Panc1 (cell line): ENCODE results near the gene TYW1B. TPM values are rescaled to one million over a fixed set of nuclear protein-coding genes. Genes with fewer than 3 reads are reported as not detected.
"Not testable (repeated sequence)": the region's sequence is repeated elsewhere in the genome, so short reads cannot be mapped to it uniquely, and the experiment has no call there.

Source experiments
- ATAC-seq: fragments of 200-7000 bp; cut with Tn5 transposase; 2 replicates; pipeline ENCODE4 v1.9.1; 2020; ENCODE audit warnings: mild to moderate bottlenecking, moderate library complexity
- BruUV-seq: library from RNA; stranded (reverse); fragments of 400-500 nt; replicated peaks from 2 replicates; lab custom pipeline; 2021; lab: Mats Ljungman, UMichigan
- CTCF ChIA-PET: fragments of 300-600 bp; sonication (Branson Sonifier 250); formaldehyde crosslinking; loops from one replicate; lab custom pipeline; 2022; ENCODE audit warnings: antibody characterized with exemption; lab: Charles Lee
- POLR2A ChIA-PET: fragments of 300-600 bp; sonication (Branson Sonifier 250); formaldehyde crosslinking; loops from one replicate; lab custom pipeline; 2022; ENCODE audit warnings: antibody characterized with exemption; lab: Charles Lee
- DNase-seq: peaks from one replicate; pipeline ENCODE4 v3.0.0-alpha.2; 2010; ENCODE audit warnings: low read depth, low spot score
- H3K27ac ChIP-seq: 2 replicates; pipeline ENCODE4 v1.5.1; 2011; ENCODE audit warnings: mild to moderate bottlenecking, low read length, inconsistent platforms
- H3K27me3 ChIP-seq: fragments of 200-500 bp; sonication (Bioruptor generic); 2 replicates; pipeline ENCODE4 v1.6.0; 2014; ENCODE audit warnings: low read length, inconsistent platforms; ENCODE audit not compliant: control insufficient read depth, insufficient read depth
- H3K36me3 ChIP-seq: fragments of 200-500 bp; sonication (Bioruptor generic); 2 replicates; pipeline ENCODE4 v1.5.1; 2014; ENCODE audit warnings: inconsistent platforms, mild to moderate bottlenecking, low read length, moderate library complexity; ENCODE audit not compliant: control insufficient read depth, insufficient read depth
- H3K4me1 ChIP-seq: 2 replicates; pipeline ENCODE4 v1.5.1; 2011; ENCODE audit warnings: inconsistent platforms, mild to moderate bottlenecking, low read length, moderate library complexity; ENCODE audit not compliant: control insufficient read depth, insufficient read depth
- H3K4me3 ChIP-seq, 2 experiments: 2 replicates each; pipeline ENCODE4 v1.5.1; 2011 to 2012; ENCODE audit warnings: low read depth in 2 of 2, low read length in 2 of 2, mild to moderate bottlenecking in 2 of 2, inconsistent platforms in 1 of 2, moderate library complexity in 1 of 2
- H3K9me3 ChIP-seq: fragments of 200-500 bp; sonication (Bioruptor generic); 2 replicates; pipeline ENCODE4 v1.5.1; 2014; ENCODE audit warnings: low read depth, mild to moderate bottlenecking, inconsistent platforms, low read length, moderate library complexity; ENCODE audit not compliant: control insufficient read depth, insufficient read depth
- POLR2AphosphoS5 ChIP-seq: IDR thresholded peaks from 2 replicates; pipeline ENCODE4 v1.6.1; 2012; ENCODE audit warnings: mild to moderate bottlenecking, low read depth, low read length, moderate library complexity
- SIN3A ChIP-seq: IDR thresholded peaks from 2 replicates; pipeline ENCODE4 v1.6.1; 2012; ENCODE audit warnings: low read depth, mild to moderate bottlenecking, low read length, moderate library complexity, borderline replicate concordance; ENCODE audit not compliant: insufficient read depth
- TCF7L2 ChIP-seq: IDR thresholded peaks from 2 replicates; pipeline ENCODE4 v1.6.1; 2011; ENCODE audit warnings: mild to moderate bottlenecking, low read depth, low read length, inconsistent platforms
- in situ Hi-C: cut with HindIII; loops from 2 replicates; pipeline ENCODE4 v1.10.0; 2016; ENCODE audit warnings: low sequenced_read_pairs, low pct_unique_long_range_greater_than_20kb
- intact Hi-C: fragments of 100-400 bp; cut with micrococcal nuclease; formaldehyde crosslinking; loops from one replicate; pipeline ENCODE4 v1.10.0; 2022; ENCODE audit not compliant: unreplicated experiment
- total RNA-seq: library from RNA; stranded (reverse); gene quantifications from one replicate; pipeline ENCODE4 v1.2.1, GENCODE V29; 2021; ENCODE audit not compliant: unreplicated experiment
- TF ChIP-seq, protein P1 (sequence below): fragments of 450-650 bp; IDR thresholded peaks from 2 replicates; pipeline ENCODE4 v1.5.1; 2017; ENCODE audit warnings: mild to moderate bottlenecking
- TF ChIP-seq, protein P2 (sequence below), 2 experiments: IDR thresholded peaks; 2 replicates each; pipeline ENCODE4 v1.6.1; 2011 to 2012; ENCODE audit warnings: low read depth in 2 of 2, control low read depth in 1 of 2, low read length in 1 of 2, mild to moderate bottlenecking in 1 of 2, moderate library complexity in 1 of 2; ENCODE audit not compliant: insufficient read depth in 1 of 2

Gene TYW1B
- total RNA-seq, 1 experiment from 2014 or later: 2.3 TPM

DNA sequence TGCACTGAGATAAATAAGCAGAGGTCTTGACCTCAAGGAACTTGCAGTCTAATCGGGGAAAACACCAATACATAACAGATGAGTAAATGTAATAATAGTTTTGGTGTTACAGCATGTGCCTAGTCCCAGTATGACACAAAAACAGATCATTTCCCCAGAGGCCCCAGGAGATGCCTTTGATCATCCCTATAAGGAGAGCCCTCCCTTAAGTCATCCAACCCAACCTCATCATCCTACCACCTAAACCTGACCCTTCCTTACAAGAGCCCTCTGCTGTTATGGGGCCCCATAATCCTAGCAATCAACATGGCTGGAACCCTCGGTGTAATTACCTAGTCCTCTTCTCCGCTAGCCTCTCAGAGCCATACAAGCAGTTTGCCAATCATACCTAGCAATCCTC lies 116.1 kb downstream of the TYW1B start:
- H3K27ac ChIP-seq, in situ Hi-C loops, H3K36me3 ChIP-seq, H3K4me3 ChIP-seq, H3K27me3 ChIP-seq, ATAC-seq, DNase-seq, intact Hi-C loops, POLR2A ChIA-PET, H3K9me3 ChIP-seq, BruUV-seq, H3K4me1 ChIP-seq, CTCF ChIA-PET: not testable (repeated sequence)

DNA sequence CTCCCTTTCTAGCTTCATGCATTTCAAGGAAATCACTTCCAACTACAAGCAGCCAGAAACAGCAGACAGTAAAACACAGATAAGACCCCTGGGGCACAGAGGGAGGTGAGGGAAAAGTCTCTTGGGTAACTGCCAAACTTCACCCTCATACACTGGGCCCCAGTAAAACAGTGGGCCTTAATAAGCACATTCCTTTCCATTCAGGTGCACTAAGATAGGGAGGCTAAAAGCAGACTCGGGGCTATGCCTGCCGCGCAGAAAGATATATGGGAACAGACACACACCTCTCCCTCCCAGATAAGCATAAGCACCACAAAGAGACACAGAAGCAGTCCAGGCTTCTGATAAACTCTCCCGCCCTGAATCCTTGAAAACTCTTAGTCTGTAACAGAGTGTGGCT lies 117.0 kb downstream of the TYW1B start:
- H3K36me3 ChIP-seq: no peaks in the 10 kb centered on the region
- no peaks in the 10 kb centered on the region for H3K9me3 ChIP-seq
- in situ Hi-C loops (no loop called here), intact Hi-C loops (no loop called here)
- no peak for TF ChIP-seq SIN3A
- TF ChIP-seq, protein P1, sequence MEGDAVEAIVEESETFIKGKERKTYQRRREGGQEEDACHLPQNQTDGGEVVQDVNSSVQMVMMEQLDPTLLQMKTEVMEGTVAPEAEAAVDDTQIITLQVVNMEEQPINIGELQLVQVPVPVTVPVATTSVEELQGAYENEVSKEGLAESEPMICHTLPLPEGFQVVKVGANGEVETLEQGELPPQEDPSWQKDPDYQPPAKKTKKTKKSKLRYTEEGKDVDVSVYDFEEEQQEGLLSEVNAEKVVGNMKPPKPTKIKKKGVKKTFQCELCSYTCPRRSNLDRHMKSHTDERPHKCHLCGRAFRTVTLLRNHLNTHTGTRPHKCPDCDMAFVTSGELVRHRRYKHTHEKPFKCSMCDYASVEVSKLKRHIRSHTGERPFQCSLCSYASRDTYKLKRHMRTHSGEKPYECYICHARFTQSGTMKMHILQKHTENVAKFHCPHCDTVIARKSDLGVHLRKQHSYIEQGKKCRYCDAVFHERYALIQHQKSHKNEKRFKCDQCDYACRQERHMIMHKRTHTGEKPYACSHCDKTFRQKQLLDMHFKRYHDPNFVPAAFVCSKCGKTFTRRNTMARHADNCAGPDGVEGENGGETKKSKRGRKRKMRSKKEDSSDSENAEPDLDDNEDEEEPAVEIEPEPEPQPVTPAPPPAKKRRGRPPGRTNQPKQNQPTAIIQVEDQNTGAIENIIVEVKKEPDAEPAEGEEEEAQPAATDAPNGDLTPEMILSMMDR: no peak
- no peak for TF ChIP-seq POLR2AphosphoS5
- TF ChIP-seq TCF7L2: no peak
- TF ChIP-seq, protein P2, sequence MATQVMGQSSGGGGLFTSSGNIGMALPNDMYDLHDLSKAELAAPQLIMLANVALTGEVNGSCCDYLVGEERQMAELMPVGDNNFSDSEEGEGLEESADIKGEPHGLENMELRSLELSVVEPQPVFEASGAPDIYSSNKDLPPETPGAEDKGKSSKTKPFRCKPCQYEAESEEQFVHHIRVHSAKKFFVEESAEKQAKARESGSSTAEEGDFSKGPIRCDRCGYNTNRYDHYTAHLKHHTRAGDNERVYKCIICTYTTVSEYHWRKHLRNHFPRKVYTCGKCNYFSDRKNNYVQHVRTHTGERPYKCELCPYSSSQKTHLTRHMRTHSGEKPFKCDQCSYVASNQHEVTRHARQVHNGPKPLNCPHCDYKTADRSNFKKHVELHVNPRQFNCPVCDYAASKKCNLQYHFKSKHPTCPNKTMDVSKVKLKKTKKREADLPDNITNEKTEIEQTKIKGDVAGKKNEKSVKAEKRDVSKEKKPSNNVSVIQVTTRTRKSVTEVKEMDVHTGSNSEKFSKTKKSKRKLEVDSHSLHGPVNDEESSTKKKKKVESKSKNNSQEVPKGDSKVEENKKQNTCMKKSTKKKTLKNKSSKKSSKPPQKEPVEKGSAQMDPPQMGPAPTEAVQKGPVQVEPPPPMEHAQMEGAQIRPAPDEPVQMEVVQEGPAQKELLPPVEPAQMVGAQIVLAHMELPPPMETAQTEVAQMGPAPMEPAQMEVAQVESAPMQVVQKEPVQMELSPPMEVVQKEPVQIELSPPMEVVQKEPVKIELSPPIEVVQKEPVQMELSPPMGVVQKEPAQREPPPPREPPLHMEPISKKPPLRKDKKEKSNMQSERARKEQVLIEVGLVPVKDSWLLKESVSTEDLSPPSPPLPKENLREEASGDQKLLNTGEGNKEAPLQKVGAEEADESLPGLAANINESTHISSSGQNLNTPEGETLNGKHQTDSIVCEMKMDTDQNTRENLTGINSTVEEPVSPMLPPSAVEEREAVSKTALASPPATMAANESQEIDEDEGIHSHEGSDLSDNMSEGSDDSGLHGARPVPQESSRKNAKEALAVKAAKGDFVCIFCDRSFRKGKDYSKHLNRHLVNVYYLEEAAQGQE (IDR thresholded peaks at IDR 0.05; ENCODE audit: insufficient read depth in 1 of 2, low read depth in 2 of 2, low read length in 1 of 2): no peak
- H3K27me3 ChIP-seq: no peaks in the 10 kb centered on the region
- ChIA-PET CTCF (no interaction called here), POLR2A (no interaction called here)
- no TSS peak for BruUV-seq
- no peak overlapping the region for H3K27ac ChIP-seq
- DNase-seq: no peak
- no peak overlapping the region for H3K4me3 ChIP-seq
- H3K4me1 ChIP-seq: no peaks in the 10 kb centered on the region
- ATAC-seq: no peak

DNA sequence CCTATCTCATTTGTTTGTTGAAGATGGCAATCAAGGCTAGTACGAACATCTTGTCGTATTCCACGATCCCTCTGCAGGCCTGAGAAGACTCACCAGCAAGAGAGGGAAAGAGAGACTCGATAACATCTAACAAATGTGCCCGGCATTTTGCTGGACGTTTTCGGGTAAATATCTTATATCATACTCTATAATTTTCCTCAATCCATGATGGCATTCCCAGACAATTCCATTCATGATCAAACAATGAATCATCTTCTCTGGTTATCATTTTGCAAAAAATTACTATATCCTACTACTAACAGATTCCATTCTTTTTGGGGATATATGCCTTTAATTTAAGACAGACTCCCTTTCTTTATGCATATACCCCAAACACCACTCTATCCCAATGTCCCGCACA lies 118.1 kb downstream of the TYW1B start:
- ATAC-seq (no peak), DNase-seq (no peak)
- TF ChIP-seq, protein P1: no peak
- TF ChIP-seq, protein P2 (IDR thresholded peaks at IDR 0.05; ENCODE audit: insufficient read depth in 1 of 2, low read depth in 2 of 2, low read length in 1 of 2): no peak
- TF ChIP-seq POLR2AphosphoS5: no peak
- POLR2A ChIA-PET: no interaction called here
- intact Hi-C loops (no loop called here), in situ Hi-C loops (no loop called here)
- Histone ChIP-seq H3K4me1 (no peaks in the 10 kb centered on the region), H3K9me3 (no peaks in the 10 kb centered on the region), H3K27ac (no peak overlapping the region), H3K27me3 (no peaks in the 10 kb centered on the region), H3K4me3 (no peak overlapping the region), H3K36me3 (no peaks in the 10 kb centered on the region)
- CTCF ChIA-PET: no interaction called here
- no TSS peak for BruUV-seq
